Body of pancreas (tissue), 4 donors: ENCODE data around the gene TOX3.

ENCODE experiments used
- CTCF ChIP-seq, 7 experiments: fragments of 450-650 bp in 4 of 7; fragments of 200-600 bp in 3 of 7; sonication (generic) in 3 of 7; IDR thresholded peaks; one replicate each; pipeline ENCODE4 v1.5.1; 2016 to 2019; ENCODE audit warnings: antibody characterized with exemption in 7 of 7
- POLR2A ChIP-seq, 3 donors: fragments of 450-650 bp; IDR thresholded peaks; one replicate each; pipeline ENCODE4 v1.6.1; 2016; ENCODE audit warnings: antibody characterized with exemption in 3 of 3, mild to moderate bottlenecking in 2 of 3

- no peak for TF ChIP-seq CTCF (IDR thresholded peaks at IDR 0.05)
- no peak for TF ChIP-seq POLR2A (IDR thresholded peaks at IDR 0.05)
Observed at GRCh38 chr16:52491216-52491615, 55.7 kb downstream of the TOX3 start.
